UCSD-AML1 (cell line): ENCODE measurements around the gene BAG5.
A peak's percentile ranks its signal among the peaks of the same experiment; 100 is the strongest.
"Not testable (repeated sequence)": the region's sequence is repeated elsewhere in the genome, so short reads cannot be mapped to it uniquely, and the experiment has no call there.

Source experiments
- DNase-seq: peaks from one replicate; lab custom pipeline; 2025; ENCODE audit not compliant: unreplicated experiment; lab: John Stamatoyannopoulos, UW

Gene BAG5

GRCh38 chr14:103535081-103535890 is 27.2 kb downstream of the BAG5 start:
- no peak for DNase-seq

- DNase-seq: no peak
Observed at GRCh38 chr14:103534576-103535061, 27.8 kb downstream of the BAG5 start.

GRCh38 chr14:103533999-103534575 is 28.4 kb downstream of the BAG5 start:
- no peak for DNase-seq

GRCh38 chr14:103533137-103533998 is 29.1 kb downstream of the BAG5 start:
- DNase-seq: no peak

- no peak for DNase-seq
Observed at GRCh38 chr14:103532216-103533136, 30.0 kb downstream of the BAG5 start.

- DNase-seq: no peak
Observed at GRCh38 chr14:103531421-103532215, 30.8 kb downstream of the BAG5 start.

GRCh38 chr14:103530831-103531230 is 31.6 kb downstream of the BAG5 start:
- DNase-seq: no peak

GRCh38 chr14:103530390-103530789 is 32.1 kb downstream of the BAG5 start:
- no peak for DNase-seq

GRCh38 chr14:103529383-103530365 is 32.8 kb downstream of the BAG5 start:
- DNase-seq: no peak

- DNase-seq: peak; percentile 81
Observed at GRCh38 chr14:103528587-103529382, 33.7 kb downstream of the BAG5 start, which contains the start of gene TRMT61A. TRMT61A (plus strand) TSS chr14:103529196; CDS start chr14:103529979, 783 bp downstream.

GRCh38 chr14:103528146-103528586 is 34.3 kb downstream of the BAG5 start:
- no peak for DNase-seq

- no peak for DNase-seq
Observed at GRCh38 chr14:103527408-103528145, 34.9 kb downstream of the BAG5 start.

GRCh38 chr14:103526914-103527248 is 35.6 kb downstream of the BAG5 start:
- no peak for DNase-seq

- peak; percentile 65 for DNase-seq
Observed at GRCh38 chr14:103526247-103526913, 36.1 kb downstream of the BAG5 start.

- DNase-seq: not testable (repeated sequence)
Observed at GRCh38 chr14:103525430-103526246, 36.8 kb downstream of the BAG5 start.
